Body of pancreas (tissue), 4 donors: ENCODE data around the gene FAM20C.

Experiments
- POLR2A ChIP-seq, 3 donors: fragments of 450-650 bp; IDR thresholded peaks; one replicate each; pipeline ENCODE4 v1.6.1; 2016; ENCODE audit warnings: antibody characterized with exemption in 3 of 3, mild to moderate bottlenecking in 2 of 3
- TF ChIP-seq, protein P1 (sequence below), 7 experiments: fragments of 450-650 bp in 4 of 7; fragments of 200-600 bp in 3 of 7; sonication (generic) in 3 of 7; IDR thresholded peaks; one replicate each; pipeline ENCODE4 v1.5.1; 2016 to 2019; ENCODE audit warnings: antibody characterized with exemption in 7 of 7

- TF ChIP-seq, protein P1, sequence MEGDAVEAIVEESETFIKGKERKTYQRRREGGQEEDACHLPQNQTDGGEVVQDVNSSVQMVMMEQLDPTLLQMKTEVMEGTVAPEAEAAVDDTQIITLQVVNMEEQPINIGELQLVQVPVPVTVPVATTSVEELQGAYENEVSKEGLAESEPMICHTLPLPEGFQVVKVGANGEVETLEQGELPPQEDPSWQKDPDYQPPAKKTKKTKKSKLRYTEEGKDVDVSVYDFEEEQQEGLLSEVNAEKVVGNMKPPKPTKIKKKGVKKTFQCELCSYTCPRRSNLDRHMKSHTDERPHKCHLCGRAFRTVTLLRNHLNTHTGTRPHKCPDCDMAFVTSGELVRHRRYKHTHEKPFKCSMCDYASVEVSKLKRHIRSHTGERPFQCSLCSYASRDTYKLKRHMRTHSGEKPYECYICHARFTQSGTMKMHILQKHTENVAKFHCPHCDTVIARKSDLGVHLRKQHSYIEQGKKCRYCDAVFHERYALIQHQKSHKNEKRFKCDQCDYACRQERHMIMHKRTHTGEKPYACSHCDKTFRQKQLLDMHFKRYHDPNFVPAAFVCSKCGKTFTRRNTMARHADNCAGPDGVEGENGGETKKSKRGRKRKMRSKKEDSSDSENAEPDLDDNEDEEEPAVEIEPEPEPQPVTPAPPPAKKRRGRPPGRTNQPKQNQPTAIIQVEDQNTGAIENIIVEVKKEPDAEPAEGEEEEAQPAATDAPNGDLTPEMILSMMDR (IDR thresholded peaks at IDR 0.05): no peak
- no peak for TF ChIP-seq POLR2A (IDR thresholded peaks at IDR 0.05)
Measured at GRCh38 chr7:209416-209815, 17.0 kb downstream of the FAM20C start.
